Ammon's horn (tissue), 1 donor: ENCODE measurements around the gene TMBIM6.
A peak's percentile ranks its signal among the peaks of the same experiment; 100 is the strongest.
"Not testable (repeated sequence)": the region's sequence is repeated elsewhere in the genome, so short reads cannot be mapped to it uniquely, and the experiment has no call there.

Source experiments
- DNase-seq: peaks from one replicate; pipeline ENCODE4 v3.0.0-alpha.2; 2016; ENCODE audit warnings: low spot score

The TMBIM6 gene

DNA sequence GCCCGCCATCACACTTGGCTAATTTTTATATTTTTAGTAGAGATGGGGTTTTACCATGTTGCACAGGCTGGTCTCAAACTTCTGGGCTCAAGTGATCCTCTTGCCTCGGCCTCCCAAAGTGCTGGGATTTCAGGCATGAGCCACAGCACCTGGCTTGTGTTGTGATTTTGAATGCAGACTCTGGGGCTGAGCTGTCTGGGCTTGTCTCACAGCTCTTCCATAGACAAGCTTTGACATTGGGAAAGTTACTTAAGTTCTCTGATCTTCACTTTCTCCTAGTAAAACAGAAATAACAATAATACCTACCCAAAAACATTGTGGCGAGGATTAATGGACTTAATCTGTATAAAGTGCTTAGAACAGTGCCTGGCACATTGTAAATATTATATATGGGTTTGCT lies 36.0 kb downstream of the TMBIM6 start:
- DNase-seq = no peak

- peak; percentile 33 for DNase-seq
These were observed 36.7 kb downstream of the TMBIM6 start for GRCh38 chr12:49777800-49778748.

DNA sequence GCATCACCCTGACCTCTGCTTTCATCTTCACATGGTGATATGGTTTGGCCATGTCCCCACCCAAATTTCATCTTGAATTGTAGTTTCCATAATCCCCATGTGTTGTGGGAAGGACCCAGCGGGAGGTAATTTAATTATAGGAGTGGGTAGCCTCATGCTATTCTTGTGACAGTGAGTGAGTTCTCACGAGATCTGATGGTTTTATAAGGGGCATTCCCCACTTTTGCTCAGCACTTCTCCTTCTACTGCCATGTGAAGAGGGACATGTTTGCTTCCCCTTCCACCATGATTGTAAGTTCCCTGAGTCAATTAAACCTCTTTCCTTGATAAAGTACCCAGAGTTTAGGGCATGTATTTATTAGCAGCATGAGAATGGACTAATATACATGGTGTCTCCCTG lies 38.2 kb downstream of the TMBIM6 start:
- DNase-seq = no peak

DNA sequence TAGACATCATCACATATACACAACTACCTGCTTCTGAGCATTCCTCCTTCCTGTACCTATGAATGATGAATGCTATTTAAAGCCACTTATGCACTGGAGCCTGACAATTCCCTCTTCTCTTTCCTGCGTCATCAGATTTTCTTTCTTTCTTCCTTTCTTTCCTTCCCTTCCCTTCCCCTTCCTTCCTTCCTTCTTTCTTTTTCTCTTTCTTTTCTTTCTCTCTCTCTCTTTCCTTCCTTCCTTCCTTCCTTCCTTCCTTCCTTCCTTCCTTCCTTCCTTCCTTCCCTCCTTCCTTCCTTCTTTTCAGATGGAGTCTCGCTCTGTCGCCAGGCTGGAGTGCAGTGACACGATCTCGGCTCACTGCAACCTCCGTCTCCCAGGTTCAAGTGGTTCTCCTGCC lies 39.6 kb downstream of the TMBIM6 start:
- DNase-seq = not testable (repeated sequence)

DNA sequence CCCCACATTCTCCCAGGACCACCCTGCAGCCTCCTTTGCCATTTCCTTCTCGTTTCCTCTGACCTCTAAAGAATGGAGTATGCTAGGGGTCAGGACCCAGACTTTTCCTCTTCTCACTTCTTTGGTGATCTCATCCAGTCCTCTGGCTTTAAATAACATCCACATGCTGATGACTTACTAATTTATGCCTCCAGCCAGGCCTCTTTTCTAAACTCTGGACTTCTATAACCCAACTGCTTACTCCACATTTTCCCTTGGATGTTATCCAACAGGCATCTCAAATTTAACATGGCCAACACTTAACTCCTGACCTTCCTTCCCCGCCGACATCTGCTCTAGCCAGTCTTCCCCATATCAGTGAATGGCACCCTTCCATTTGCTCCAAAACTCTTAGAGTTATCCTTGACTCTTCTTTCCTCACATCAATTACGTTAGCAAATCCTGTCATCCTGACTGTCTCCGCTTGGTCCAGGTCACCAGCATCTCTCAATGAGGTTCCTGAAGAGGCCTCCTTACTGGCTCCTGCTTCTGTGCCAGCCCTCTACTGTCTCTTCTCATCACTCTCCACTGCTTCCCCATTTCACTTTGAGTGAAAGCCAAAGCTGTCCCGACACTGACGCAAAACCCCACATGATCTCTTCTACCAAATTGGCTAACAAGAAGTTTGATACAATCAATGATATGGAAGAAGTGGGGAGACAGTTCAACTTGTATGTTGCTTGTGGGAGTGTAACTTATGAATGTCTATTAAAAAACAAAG lies 42.7 kb downstream of the TMBIM6 start:
- DNase-seq = peak; percentile 32

DNA sequence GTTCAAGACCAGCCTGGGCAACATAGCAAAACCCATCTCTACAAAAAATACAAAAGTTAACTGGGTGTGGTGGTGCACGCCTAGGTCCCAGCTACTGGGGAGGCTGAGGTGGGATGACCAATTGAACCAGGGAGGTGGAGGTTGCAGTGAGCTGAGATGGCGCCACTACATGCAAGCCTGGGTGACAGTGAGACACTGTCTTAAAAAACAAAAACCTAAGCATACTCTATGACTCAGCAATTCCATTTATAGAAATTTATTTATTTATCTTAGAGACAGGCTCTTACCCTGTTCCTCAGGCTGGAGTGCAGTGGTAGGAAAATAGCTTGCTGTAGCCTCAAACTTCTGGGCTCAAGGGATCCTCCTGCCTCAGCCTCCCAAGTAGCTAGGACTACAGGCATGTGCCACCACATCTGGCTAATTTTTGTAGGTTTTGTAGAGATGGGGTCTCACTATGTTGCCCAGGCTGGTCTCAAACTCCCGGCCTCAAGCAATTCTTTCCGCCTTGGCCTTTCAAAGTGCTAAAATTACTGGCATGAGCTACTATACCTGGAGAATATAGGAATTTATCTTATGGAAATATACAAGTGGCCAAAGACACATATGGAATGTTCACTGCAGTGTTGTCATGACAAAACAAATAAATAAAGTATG lies 43.5 kb downstream of the TMBIM6 start:
- no peak for DNase-seq

- no peak for DNase-seq
These were observed 46.3 kb downstream of the TMBIM6 start for GRCh38 chr12:49787672-49788071.

DNA sequence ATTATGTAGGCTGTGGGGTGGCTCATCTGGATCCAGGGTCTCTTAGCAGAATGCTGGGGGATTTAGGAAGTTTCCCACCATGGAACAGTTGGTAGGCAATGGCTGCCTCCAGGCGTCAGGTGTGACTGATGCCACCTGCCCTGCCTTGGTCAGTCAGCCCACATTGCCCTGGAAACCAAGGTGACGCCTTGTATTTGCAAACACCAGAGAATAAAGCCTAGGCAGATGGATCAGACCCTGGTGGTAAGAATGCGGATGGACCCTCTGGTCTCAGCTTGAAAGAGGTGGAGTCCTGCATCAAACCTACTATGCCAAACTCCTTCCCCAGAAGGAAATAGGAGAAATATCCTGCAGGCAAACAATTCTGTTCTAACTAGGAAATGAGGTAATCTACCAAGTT lies 48.6 kb downstream of the TMBIM6 start:
- no peak for DNase-seq

GRCh38 chr12:49790741-49791555 lies 49.6 kb downstream of the TMBIM6 start:
- no peak for DNase-seq

- DNase-seq = no peak
These were observed 50.3 kb downstream of the TMBIM6 start for GRCh38 chr12:49791700-49792099.

DNA sequence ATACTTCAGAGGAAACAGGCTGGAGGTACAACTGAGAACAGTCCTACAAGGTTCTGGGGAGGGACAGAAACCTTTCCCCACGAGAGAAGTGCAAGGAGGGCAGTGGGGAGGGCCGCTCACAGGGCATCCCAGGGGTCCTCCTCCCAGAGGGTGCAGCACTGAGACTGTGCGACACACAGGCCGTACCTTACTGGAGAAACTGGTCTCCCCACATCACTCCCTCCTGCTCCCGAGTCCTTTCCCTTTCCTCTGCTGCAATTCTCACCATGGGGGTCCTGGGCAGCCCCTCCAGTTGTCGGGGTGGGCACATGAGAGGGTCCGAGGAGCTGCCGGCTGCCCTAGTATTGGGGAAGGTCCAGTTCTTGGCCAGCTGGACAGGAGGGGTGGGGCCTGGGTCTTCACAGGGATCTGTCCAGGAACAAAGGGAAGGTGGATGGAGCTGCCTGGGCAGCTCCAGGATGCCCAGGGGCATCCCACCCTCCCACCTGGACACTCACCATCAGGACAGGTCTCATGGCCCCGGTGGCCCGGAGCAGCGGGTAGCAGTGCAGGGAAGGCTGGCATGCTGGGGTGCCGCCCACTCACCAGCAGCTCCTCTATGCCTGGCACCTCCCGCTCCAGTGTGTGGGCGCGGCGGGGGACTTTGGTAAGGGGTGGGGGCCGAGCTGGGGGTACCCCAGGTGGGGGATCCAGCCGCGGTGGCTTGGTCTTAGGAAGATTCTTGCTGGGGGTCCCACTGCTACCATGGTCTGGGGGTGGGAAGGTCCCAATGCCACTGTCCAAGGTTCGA lies 51.0 kb downstream of the TMBIM6 start:
- DNase-seq = no peak

DNA sequence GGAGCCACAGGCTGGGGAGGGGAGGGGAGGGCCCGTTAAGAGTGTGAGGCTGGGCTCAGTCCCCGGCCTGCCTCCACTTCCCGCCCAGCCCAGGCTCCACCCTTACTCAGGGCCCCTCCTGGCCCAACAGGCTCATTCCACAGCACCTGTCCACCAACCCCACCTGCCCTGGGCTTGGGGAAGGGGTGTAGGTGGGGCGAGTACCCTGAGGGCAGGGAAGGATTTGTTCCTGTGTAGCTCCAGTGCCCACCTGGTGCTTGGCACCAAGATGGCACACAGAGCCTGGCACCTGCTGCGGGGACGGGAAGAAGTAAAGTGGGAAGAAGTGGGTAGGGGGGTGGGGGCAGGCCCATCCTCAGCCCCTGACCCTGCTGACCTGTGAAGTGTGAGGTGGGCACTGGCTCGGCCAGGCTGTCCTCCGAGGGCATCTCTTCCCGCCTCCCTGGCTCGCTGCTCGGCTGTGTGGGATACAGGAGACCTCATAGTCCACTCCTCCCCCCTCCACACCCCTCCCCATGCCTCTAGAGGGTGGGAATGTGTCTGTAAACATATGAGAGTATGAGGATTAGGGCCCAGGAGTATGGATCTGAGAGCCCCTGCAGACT lies 51.7 kb downstream of the TMBIM6 start:
- DNase-seq = no peak

DNA sequence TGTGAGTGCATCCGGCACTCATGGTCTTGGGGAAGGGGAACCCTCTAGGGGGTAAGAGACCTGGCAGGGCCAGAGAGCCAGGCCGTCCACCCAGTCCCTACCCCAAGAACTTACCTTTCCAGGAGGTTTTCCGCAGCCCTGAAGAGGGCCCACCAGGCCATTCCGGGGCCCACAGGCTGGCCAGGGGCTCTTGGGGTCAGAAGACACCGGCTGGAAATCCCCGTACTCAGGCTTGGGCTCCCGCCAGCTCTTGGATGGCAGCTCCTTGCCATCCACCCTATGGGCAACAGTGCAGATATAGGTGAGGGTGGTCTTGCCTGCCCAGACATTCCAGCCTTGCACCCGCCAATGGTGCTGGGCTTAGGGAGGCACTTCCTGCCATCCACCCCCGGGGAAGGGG lies 52.3 kb downstream of the TMBIM6 start:
- no peak for DNase-seq

GRCh38 chr12:49794021-49794420 lies 52.7 kb downstream of the TMBIM6 start:
- no peak for DNase-seq

GRCh38 chr12:49794811-49795653 lies 53.7 kb downstream of the TMBIM6 start:
- DNase-seq = no peak

DNA sequence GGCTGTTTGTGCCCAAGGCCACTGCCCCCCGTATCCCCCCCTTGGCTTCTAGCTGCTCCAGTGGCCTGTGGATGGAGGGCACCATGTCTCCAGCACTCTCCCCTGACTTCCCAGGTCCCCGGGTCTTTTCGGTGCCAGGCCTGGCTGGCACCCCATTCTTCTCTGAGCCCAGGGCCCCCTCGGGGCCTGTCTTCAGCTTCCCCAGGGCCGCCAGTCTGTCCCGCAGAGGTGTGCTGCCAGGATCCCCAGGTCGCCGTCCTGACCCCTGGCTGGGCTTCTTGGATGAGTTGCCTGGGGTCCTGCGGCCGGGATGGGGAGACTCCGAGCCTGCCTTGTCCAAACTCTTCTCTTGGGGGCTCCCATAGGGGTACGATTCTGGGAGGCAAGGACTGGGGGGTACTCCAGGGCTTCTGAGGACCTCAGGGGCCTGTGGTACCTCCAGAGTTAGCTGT lies 54.3 kb downstream of the TMBIM6 start:
- DNase-seq = no peak

DNA sequence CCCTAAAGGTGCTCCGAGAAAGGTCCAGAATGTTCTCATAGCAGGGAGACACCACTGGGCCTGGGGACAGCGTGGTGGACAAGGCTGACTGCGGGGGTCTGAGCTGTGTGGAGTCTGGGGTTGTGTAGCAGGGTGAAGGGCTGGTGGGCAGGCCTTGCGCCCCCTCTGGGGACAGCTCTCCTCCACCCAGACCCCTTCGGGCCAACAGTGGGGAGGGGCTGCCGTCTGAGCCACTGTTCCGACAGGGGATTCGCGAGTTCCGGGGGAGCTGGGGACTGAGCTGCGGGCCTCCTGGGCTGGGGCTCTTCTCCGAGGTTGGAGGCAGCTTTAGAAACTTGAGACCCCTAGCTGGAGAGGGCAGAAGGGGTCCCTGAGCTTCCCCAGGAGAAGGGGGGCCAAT lies 54.8 kb downstream of the TMBIM6 start:
- DNase-seq = no peak

GRCh38 chr12:49796606-49797448 lies 55.5 kb downstream of the TMBIM6 start:
- no peak for DNase-seq

- no peak for DNase-seq
These were observed 56.1 kb downstream of the TMBIM6 start for GRCh38 chr12:49797449-49797776.
